HT1080 (cell line): ENCODE data around the gene CHD2. TPM values are rescaled to one million over a fixed set of nuclear protein-coding genes. Genes with fewer than 3 reads are reported as not detected.
"Not testable (repeated sequence)": the region's sequence is repeated elsewhere in the genome, so short reads cannot be mapped to it uniquely, and the experiment has no call there.

ENCODE experiments used
- DNase-seq: peaks from one replicate; pipeline ENCODE4 v3.0.0-alpha.2; 2015; ENCODE audit warnings: low read depth
- total RNA-seq: library from RNA; depleted of rRNA; stranded (reverse); fragments of >200 nt; shearing (Covaris generic); gene quantifications from 2 replicates; pipeline ENCODE4 v1.2.3, GENCODE V29; 2014

CHD2 gene
- total RNA-seq, 1 experiment from 2014 or later, result 28.1 TPM

GRCh38 chr15:93047621-93048425, 147.7 kb downstream of the CHD2 start:
- DNase-seq, result no peak

GRCh38 chr15:93048426-93048721, 148.2 kb downstream of the CHD2 start:
- no peak for DNase-seq

- DNase-seq, result peak; percentile 49
Observed at GRCh38 chr15:93048759-93049161, 148.6 kb downstream of the CHD2 start.

GRCh38 chr15:93049233-93049632, 149.1 kb downstream of the CHD2 start:
- no peak for DNase-seq

- no peak for DNase-seq
Observed at GRCh38 chr15:93049914-93050578, 149.9 kb downstream of the CHD2 start.

GRCh38 chr15:93050648-93051047, 150.5 kb downstream of the CHD2 start:
- no peak for DNase-seq

GRCh38 chr15:93051236-93052089, 151.3 kb downstream of the CHD2 start:
- no peak for DNase-seq

- DNase-seq, result no peak
Observed at GRCh38 chr15:93052090-93052879, 152.2 kb downstream of the CHD2 start.

GRCh38 chr15:93055211-93055610, 155.1 kb downstream of the CHD2 start:
- DNase-seq, result no peak

GRCh38 chr15:93056836-93057235, 156.7 kb downstream of the CHD2 start:
- DNase-seq, result no peak

- DNase-seq, result no peak
Observed at GRCh38 chr15:93057618-93058017, 157.5 kb downstream of the CHD2 start.

- no peak for DNase-seq
Observed at GRCh38 chr15:93058128-93058527, 158.0 kb downstream of the CHD2 start.

- no peak for DNase-seq
Observed at GRCh38 chr15:93058904-93059427, 158.8 kb downstream of the CHD2 start.

- no peak for DNase-seq
Observed at GRCh38 chr15:93059442-93059841, 159.3 kb downstream of the CHD2 start.

- DNase-seq, result no peak
Observed at GRCh38 chr15:93060336-93061248, 160.5 kb downstream of the CHD2 start.

- DNase-seq, result not testable (repeated sequence)
Observed at GRCh38 chr15:93062628-93063261, 162.6 kb downstream of the CHD2 start.

- no peak for DNase-seq
Observed at GRCh38 chr15:93063262-93063671, 163.1 kb downstream of the CHD2 start.

GRCh38 chr15:93063796-93064690, 163.9 kb downstream of the CHD2 start:
- DNase-seq, result no peak
